ENCODE results near the gene AP3S2. TPM values are rescaled to one million over a fixed set of nuclear protein-coding genes. Genes with fewer than 3 reads are reported as not detected.
"Not testable (repeated sequence)": the region's sequence is repeated elsewhere in the genome, so short reads cannot be mapped to it uniquely, and the experiment has no call there.

AP3S2 gene
- total and polyA plus RNA-seq, 12 donors, result 10.8 to 110 (median 60.8) TPM

GRCh38 chr15:89858661-89859458, 34.9 kb downstream of the AP3S2 start:
- no peaks in the 10 kb centered on the region for H3K9me3 ChIP-seq (replicated peaks in 1 of 3)
- no peaks in the 10 kb centered on the region for H3K27me3 ChIP-seq
- peaks cover 0 to 13% of the 10 kb centered on the region in 2 donors for H3K36me3 ChIP-seq (replicated peaks in 1 of 2)
- 77 to 86% (median 81%) methylated on average over 9 of the region's 9 CpGs for WGBS, 4 donors
- H3K4me1 ChIP-seq (replicated peaks in 1 of 2), result peaks cover 7 to 16% of the 10 kb centered on the region in 2 donors
- H3K27ac ChIP-seq, result no peak overlapping the region
- no peak overlapping the region for H3K4me3 ChIP-seq
- intact Hi-C loops (cut with DNase I), result no loop called here
- no peak for TF ChIP-seq POLR2A (IDR thresholded peaks at IDR 0.05)
- TF ChIP-seq, protein P1, sequence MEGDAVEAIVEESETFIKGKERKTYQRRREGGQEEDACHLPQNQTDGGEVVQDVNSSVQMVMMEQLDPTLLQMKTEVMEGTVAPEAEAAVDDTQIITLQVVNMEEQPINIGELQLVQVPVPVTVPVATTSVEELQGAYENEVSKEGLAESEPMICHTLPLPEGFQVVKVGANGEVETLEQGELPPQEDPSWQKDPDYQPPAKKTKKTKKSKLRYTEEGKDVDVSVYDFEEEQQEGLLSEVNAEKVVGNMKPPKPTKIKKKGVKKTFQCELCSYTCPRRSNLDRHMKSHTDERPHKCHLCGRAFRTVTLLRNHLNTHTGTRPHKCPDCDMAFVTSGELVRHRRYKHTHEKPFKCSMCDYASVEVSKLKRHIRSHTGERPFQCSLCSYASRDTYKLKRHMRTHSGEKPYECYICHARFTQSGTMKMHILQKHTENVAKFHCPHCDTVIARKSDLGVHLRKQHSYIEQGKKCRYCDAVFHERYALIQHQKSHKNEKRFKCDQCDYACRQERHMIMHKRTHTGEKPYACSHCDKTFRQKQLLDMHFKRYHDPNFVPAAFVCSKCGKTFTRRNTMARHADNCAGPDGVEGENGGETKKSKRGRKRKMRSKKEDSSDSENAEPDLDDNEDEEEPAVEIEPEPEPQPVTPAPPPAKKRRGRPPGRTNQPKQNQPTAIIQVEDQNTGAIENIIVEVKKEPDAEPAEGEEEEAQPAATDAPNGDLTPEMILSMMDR (IDR thresholded peaks at IDR 0.05), result no peak
- no peak for DNase-seq

DNA sequence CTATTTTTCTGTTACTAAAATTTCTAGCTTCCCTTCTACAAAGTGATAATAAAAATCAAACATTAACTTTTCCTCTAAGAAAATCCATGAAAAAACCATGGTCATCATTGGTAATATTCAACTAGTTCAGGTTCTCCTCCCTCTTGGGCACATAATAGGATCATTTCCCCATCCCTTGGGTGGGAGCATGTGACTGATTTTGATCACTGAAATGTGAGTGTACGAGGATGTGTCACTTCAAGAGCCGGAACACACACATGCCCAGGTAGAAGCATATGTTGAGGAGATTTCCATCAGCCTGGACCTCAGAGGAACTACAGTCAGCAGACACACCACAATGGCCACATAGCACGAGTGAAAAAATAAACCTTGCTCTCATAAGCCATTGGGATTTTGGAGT, 36.1 kb downstream of the AP3S2 start:
- Histone ChIP-seq H3K36me3 (replicated peaks in 1 of 2) (peaks cover 0 to 13% of the 10 kb centered on the region in 2 donors), H3K27me3 (no peaks in the 10 kb centered on the region), H3K9me3 (replicated peaks in 1 of 3) (no peaks in the 10 kb centered on the region), H3K4me3 (no peak overlapping the region), H3K27ac (no peak overlapping the region), H3K4me1 (replicated peaks in 1 of 2) (peaks cover 7 to 9% of the 10 kb centered on the region in 2 donors)
- no peak for TF ChIP-seq POLR2A (IDR thresholded peaks at IDR 0.05)
- TF ChIP-seq, protein P1 (IDR thresholded peaks at IDR 0.05), result no peak
- 87 to 92% (median 90%) methylated on average over 3 of the region's 3 CpGs for WGBS, 4 donors
- intact Hi-C loops (cut with DNase I), result no loop called here
- no peak for DNase-seq

DNA sequence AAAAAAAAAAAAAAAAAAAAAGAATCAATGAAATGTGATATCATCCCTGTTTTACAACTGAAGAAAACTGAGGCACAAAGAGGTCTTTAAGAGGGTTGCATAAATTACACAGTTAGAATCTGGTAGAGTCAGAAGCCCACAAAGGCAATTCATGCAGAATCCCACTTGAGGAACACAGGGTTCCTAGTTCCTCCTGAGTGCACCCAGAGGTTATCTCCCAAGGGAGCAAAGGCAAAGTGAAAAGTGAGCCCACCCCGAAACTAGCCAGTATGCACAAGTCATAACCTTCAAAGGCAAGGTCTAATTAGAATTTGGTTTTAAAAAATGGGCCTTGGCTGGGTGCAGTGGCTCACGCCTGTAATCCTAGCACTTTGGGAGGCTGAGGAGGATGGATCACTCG, 37.8 kb downstream of the AP3S2 start:
- WGBS, 4 donors, result 95 to 97% (median 95%) methylated on average over 3 of the region's 3 CpGs
- no peaks in the 10 kb centered on the region for H3K27me3 ChIP-seq
- no peak overlapping the region for H3K27ac ChIP-seq
- TF ChIP-seq, protein P1 (IDR thresholded peaks at IDR 0.05), result no peak
- TF ChIP-seq POLR2A (IDR thresholded peaks at IDR 0.05), result no peak
- peaks cover 0 to 11% of the 10 kb centered on the region in 2 donors for H3K4me1 ChIP-seq (replicated peaks in 1 of 2)
- no peak overlapping the region for H3K4me3 ChIP-seq
- DNase-seq, result no peak
- H3K36me3 ChIP-seq (replicated peaks in 1 of 2), result peaks cover 0 to 13% of the 10 kb centered on the region in 2 donors
- intact Hi-C loops (cut with DNase I), result no loop called here
- H3K9me3 ChIP-seq (replicated peaks in 1 of 3), result no peaks in the 10 kb centered on the region

DNA sequence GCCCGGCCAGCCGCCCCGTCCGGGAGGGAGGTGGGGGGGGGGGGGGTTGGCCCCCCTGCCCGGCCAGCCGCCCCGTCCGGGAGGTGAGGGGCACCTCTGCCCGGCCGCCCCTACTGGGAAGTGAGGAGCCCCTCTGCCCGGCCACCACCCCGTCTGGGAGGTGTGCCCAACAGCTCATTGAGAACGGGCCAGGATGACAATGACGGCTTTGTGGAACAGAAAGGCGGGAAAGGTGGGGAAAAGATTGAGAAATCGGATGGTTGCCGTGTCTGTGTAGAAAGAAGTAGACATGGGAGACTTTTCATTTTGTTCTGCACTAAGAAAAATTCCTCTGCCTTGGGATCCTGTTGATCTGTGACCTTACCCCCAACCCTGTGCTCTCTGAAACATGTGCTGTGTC, 38.9 kb downstream of the AP3S2 start:
- H3K4me3 ChIP-seq; DNase-seq; H3K36me3 ChIP-seq (replicated peaks in 1 of 2); H3K27ac ChIP-seq; intact Hi-C loops (cut with DNase I); H3K9me3 ChIP-seq (replicated peaks in 1 of 3); H3K27me3 ChIP-seq: not testable (repeated sequence)
- H3K4me1 ChIP-seq (replicated peaks in 1 of 2), result peaks cover 0 to 11% of the 10 kb centered on the region in 2 donors
- WGBS, 4 donors, result 91 to 97% (median 93%) methylated on average over 6 to 9 of the region's 17 CpGs

Data from adrenal gland (tissue), 12 donors.